Measurements from ENCODE around the gene EXOSC2.

DNA sequence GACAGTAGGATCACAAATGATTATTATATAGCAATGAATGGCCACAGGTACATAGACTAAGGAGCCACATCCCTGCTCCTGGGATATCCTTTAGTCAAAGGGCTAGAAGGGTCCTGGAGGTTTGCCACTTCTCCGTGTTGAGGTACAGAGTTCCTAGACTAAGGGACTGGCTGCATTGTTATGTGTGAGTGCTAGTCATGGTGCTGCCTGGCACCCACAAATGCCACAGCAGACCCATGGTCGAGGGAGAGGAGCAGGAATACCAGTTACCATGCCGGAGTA, 47.4 kb downstream of the EXOSC2 start:
- TF ChIP-seq, protein P1, sequence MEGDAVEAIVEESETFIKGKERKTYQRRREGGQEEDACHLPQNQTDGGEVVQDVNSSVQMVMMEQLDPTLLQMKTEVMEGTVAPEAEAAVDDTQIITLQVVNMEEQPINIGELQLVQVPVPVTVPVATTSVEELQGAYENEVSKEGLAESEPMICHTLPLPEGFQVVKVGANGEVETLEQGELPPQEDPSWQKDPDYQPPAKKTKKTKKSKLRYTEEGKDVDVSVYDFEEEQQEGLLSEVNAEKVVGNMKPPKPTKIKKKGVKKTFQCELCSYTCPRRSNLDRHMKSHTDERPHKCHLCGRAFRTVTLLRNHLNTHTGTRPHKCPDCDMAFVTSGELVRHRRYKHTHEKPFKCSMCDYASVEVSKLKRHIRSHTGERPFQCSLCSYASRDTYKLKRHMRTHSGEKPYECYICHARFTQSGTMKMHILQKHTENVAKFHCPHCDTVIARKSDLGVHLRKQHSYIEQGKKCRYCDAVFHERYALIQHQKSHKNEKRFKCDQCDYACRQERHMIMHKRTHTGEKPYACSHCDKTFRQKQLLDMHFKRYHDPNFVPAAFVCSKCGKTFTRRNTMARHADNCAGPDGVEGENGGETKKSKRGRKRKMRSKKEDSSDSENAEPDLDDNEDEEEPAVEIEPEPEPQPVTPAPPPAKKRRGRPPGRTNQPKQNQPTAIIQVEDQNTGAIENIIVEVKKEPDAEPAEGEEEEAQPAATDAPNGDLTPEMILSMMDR (conservative IDR thresholded peaks at IDR 0.05; ENCODE audit: low read depth in 2 of 2), result no peak
- TF ChIP-seq, protein P2, sequence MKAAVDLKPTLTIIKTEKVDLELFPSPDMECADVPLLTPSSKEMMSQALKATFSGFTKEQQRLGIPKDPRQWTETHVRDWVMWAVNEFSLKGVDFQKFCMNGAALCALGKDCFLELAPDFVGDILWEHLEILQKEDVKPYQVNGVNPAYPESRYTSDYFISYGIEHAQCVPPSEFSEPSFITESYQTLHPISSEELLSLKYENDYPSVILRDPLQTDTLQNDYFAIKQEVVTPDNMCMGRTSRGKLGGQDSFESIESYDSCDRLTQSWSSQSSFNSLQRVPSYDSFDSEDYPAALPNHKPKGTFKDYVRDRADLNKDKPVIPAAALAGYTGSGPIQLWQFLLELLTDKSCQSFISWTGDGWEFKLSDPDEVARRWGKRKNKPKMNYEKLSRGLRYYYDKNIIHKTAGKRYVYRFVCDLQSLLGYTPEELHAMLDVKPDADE (IDR thresholded peaks at IDR 0.05), result no peak
- TF ChIP-seq EZH2 (IDR thresholded peaks at IDR 0.05; ENCODE audit: low read depth, unreplicated experiment) (no peak), POLR2AphosphoS5 (IDR thresholded peaks at IDR 0.05; ENCODE audit: low read depth) (no peak), EZH2phosphoT487 (IDR thresholded peaks at IDR 0.05; ENCODE audit: unreplicated experiment) (no peak)
- TF ChIP-seq, protein P3, sequence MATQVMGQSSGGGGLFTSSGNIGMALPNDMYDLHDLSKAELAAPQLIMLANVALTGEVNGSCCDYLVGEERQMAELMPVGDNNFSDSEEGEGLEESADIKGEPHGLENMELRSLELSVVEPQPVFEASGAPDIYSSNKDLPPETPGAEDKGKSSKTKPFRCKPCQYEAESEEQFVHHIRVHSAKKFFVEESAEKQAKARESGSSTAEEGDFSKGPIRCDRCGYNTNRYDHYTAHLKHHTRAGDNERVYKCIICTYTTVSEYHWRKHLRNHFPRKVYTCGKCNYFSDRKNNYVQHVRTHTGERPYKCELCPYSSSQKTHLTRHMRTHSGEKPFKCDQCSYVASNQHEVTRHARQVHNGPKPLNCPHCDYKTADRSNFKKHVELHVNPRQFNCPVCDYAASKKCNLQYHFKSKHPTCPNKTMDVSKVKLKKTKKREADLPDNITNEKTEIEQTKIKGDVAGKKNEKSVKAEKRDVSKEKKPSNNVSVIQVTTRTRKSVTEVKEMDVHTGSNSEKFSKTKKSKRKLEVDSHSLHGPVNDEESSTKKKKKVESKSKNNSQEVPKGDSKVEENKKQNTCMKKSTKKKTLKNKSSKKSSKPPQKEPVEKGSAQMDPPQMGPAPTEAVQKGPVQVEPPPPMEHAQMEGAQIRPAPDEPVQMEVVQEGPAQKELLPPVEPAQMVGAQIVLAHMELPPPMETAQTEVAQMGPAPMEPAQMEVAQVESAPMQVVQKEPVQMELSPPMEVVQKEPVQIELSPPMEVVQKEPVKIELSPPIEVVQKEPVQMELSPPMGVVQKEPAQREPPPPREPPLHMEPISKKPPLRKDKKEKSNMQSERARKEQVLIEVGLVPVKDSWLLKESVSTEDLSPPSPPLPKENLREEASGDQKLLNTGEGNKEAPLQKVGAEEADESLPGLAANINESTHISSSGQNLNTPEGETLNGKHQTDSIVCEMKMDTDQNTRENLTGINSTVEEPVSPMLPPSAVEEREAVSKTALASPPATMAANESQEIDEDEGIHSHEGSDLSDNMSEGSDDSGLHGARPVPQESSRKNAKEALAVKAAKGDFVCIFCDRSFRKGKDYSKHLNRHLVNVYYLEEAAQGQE (IDR thresholded peaks at IDR 0.05; ENCODE audit: unreplicated experiment), result no peak

Data from GM23338 (cell line).